Dermis microvascular lymphatic vessel endothelial cell (primary cell): Measurements from ENCODE around the gene FILIP1. TPM values are rescaled to one million over a fixed set of nuclear protein-coding genes. Genes with fewer than 3 reads are reported as not detected.

Experiments used
- DNase-seq, 2 donors: peaks; one replicate each; pipeline versions ENCODE4 v3.0.0 to v3.0.0-alpha.2; 2010; ENCODE audit warnings: low read depth in 2 of 2
- total RNA-seq: library from RNA; depleted of rRNA; stranded (reverse); fragments of >200 nt; gene quantifications from 2 replicates; pipeline ENCODE4 v1.2.1, GENCODE V29; 2014

Gene FILIP1
- total RNA-seq, 1 donor from 2014 or later, result 1.7 TPM

DNA sequence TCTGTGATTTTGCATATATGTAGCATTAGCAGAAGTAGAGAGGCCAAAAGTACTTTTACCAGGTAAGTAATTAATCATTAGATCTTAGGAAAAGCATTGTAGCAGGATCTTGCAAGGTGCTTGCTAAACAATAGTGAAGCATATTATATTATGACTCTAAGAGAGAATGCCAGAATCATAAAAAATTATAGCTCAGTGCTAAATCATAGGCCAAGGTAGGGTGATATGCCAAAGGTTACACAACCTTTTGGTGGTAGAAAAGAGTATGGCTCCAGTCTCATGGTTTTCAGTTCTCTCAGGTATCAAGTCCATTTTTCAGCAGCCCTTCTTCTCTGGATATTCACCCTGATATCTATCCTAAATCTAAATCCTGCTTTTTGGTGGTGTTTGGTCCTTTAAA lies 192.1 kb downstream of the FILIP1 start:
- no peak for DNase-seq

DNA sequence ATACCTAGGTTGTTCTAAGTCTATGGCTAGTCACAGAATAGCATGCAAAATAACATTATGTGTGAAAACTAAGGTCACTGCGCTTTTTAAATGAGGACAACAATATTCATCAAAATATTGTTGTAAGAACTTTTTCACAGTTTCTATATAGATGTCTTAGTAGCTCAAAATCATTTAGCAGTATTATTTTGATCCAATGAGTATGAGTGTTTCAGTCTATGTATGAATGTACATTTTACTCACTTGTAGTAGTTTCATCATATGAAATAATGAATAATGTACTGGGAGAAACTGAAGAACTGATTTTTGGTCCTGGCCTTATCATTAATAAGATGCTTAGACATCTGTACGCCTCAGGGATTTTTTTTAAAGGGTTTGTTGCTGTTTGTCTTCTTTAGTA lies 192.5 kb downstream of the FILIP1 start:
- DNase-seq, result no peak

GRCh38 chr6:75300531-75300855 lies 193.1 kb downstream of the FILIP1 start:
- no peak for DNase-seq

DNA sequence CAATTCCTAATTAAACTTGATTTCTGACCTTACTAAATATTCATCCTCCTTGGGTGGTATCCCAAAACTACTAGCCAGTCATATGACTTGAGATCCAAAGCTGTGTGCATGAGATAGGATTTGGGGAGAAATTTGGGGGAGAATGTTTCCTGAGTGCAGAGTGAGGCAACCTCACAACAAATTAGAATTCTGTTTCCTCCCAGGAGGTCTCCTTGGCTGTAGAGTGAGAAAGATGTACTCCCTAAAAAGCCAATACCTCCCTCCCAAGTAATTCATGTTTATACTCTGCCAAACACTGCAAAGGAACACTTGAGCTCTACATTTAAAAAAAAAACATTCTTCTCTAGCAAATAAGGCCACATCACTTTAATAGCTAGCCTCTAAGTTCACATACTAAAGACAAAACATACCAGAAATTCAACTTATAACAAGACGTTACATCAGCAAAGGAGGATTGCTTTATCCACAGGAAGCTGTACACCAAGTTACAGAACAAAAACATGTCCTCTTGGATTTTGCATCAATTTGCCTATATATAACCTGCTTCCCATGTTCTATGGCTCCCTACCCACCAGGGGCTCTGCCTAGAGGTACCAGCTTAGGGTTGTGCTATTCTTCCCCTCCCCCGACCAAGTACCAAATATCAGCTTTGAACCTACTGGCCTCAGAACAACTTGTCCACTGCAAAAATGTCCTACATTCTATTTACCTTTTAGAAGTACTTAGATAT lies 193.6 kb downstream of the FILIP1 start:
- DNase-seq, result no peak

DNA sequence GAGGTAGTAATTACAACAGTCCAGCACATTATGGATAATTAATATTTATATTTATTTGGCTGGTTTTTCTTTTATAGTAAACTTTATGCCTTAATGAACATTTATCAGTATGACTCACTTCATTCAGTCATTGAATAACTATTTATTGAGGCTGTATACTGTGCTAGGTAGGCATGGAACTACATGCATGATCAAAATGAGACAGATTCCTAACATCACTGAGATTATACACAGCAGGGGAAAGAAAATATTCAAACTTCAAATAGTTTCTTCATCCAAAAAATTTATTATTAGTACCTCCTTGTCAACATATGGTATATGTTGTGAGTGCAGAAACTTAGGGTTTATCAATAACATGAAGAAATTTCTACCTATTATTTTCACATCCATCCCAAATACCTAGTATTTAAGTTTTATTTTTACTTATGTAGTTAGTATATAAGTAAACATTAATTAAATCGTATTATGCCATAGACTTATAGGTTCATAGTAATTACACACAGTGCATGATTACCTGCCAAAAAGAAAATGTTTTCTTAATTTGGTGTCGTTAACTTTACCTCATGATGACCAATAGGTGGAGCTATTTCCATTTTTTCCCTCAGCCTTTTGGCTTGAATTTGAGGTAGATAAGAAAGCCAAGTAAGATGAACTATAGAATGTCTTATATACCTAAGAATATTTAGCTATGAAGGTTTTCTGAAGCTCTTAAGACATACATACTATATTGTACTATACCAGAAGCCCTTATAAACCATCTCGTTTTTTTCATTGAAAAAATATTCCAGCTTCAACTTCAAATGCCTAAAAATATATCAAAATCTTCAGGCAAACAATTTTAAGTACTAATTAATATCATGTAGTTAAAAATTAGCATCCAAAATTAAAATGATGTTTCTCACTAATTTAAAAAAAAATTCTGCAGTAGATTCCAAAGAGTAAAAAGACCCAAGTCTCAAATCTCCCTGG lies 196.5 kb downstream of the FILIP1 start:
- DNase-seq, result peak; percentile 44 to 75

DNA sequence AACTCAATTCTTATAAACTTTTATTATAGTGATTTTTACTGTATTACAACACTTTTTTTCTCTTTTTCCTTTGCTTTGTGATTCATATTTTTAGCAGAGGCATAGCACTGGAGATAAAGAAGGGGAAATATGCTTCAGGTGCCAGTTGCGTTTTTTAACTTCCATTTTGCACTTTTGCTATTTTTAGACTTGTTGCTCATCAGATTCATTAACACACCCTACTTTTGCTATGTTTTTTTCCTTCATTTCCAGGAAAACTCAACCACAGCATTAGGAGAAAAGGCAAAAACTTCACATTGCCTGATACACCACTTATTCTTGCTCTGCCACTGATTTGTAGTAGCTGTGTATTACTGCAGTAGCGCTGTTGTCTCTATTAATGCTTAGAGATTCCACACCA lies 201.0 kb downstream of the FILIP1 start:
- DNase-seq, result no peak

GRCh38 chr6:75291744-75292143 lies 201.9 kb downstream of the FILIP1 start:
- DNase-seq, result no peak

GRCh38 chr6:75291331-75291730 lies 202.3 kb downstream of the FILIP1 start:
- DNase-seq, result no peak

DNA sequence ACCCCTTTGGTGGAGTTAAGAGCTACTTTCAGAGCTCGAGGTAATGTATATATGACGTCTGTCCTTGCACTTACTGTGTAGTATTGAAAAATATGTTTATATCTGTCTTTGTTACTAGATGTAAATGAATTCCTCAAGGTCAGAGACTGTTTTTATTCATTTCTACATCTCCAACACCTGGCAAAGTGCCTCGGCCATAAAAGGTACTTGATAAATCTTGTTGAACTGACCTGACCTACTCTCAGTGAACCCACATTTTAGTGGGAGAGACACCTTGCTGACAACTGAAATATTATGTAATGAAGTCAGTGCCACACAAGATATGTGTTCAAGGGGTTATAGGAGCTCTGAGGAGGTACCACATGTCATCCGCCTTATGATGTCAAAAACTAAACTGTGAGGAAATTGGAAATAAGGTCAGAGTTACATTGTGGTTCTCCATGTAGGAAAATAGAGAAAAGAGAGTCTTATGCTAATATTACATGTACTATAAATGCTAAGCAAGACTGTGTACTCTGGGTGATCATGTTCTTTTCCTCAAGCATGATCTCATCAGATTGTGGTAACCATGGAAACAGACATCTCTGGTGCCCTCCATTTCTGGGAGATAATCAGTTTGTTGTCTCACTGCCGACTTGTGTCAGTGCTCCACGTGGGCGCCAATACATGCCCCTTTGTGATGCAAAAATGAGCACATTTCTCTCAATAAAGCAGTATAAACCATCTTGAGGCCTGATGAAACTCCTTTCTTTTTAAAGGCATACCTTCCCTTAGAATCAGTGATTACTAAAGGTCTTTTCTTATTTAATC lies 203.3 kb downstream of the FILIP1 start:
- DNase-seq, result no peak

DNA sequence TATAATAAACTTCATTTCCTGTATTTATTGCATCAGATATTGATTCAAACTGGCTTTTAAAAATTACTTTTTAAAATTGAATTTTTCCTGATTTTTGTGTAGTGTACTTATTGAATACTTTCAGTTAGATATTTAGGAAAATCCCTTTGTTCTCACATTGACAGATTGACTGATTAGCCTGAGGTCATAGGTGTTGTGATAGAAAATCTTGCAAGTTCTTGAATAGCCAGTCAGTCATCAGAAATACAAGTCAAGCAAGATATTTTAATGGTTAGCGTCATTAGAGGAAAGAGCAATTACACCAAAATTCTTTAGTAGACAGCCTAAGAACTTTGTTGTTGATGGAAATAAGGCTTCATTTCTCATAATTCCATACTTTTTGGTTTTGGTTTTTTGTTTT lies 205.6 kb downstream of the FILIP1 start:
- no peak for DNase-seq

DNA sequence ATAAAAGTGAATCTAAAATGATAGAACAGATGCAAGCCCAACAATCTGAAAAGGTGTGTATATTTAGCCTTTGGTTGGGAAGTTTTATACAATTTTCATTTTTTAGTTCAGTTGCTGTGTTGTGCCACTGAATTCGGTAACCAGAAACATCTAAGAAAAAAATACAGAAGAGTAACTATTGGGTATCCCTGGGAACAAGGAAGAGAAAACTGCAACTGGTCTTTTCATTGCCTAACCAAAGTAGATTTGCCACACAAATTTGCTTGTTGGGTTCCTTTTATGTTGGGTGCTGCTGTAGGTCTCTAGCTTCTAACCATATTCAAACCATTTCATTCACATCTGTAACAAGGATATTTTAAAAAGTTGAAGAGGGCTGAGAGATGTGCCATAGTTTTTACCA lies 206.2 kb downstream of the FILIP1 start:
- DNase-seq, result no peak

DNA sequence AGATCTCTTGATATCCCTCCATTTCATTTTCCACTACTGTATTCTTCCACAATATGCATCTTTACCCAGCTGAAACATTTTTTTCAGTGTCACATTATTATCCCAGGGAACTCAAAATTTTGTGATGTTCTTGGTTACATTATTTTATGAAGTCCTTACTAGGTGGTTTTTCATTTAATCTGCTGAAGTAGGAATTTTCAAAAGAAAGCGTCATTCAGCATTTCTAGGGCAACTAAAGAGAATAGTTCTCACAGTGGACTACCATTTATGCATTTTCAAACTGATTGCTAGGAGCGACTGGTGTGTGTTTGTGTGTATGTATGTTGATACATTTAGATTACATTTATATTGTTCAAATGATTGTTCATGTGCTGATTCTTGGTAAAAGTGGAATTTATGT lies 206.6 kb downstream of the FILIP1 start:
- no peak for DNase-seq

- DNase-seq, result peak; percentile 38 to 40
Observed at GRCh38 chr6:75285283-75285639, 208.3 kb downstream of the FILIP1 start.

- DNase-seq, result peak; percentile 99 to 100
Observed at GRCh38 chr6:75284632-75285282, 208.8 kb downstream of the FILIP1 start, which contains the start of gene TMEM30A. TSS of gene TMEM30A (minus strand) at chr6:75284792. CDS start at chr6:75284638, 154 bp downstream.

DNA sequence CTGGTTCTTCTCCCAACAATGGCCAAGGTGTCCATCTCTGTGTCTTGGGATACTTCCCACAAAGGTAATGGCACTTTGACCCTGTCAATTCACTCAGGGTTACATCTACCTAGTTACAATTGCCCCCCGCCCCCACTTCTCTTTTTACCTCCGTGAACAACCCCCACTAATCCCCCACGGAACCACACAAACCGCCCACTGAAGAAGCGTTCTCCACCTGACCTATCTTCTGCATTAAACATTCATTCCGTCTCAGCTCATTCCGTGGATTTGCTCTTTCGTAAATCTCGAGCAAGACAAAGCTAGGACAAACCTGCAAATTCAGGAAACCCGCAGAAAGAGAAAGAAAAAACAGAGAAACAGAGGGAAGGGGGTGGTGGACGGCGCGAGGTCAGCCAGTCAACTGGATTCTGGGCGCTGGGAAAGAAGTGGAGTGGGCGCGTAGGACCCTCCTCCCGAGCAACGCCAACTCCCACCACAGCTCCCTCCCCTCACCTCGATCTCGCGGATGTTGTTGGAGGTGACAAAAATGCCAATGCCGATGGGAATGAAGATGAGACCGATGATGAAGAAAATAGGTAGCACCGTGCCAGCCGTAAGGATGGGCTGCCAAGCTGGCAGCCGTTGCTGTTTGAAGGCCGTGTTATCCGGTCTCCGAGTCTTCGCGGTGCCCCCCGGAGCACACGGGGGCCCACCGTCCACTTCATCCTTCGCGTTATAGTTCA lies 209.5 kb downstream of the FILIP1 start:
- peak in 1 of 2 donors; percentile 58 for DNase-seq

GRCh38 chr6:75282706-75283105 lies 210.9 kb downstream of the FILIP1 start:
- no peak for DNase-seq

DNA sequence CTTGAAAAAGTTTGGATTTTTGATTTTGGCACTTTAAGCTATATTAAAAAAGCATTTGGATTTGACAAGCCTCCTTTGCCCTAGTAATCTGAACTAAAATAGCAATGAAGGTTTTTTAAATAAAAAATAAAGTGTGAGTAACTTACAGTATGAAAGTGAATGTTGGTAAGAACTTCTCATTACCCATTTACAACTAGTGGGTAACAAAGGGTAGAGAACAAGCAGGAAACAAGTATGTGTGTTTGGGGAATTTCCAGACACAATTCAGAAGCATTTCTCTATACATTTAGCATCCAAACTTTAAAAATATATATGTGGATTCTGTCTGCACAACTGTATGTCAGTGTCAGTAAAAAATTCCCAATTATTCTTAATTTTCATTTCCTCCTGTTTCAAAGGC lies 211.9 kb downstream of the FILIP1 start:
- peak in 1 of 2 donors; percentile 45 for DNase-seq

DNA sequence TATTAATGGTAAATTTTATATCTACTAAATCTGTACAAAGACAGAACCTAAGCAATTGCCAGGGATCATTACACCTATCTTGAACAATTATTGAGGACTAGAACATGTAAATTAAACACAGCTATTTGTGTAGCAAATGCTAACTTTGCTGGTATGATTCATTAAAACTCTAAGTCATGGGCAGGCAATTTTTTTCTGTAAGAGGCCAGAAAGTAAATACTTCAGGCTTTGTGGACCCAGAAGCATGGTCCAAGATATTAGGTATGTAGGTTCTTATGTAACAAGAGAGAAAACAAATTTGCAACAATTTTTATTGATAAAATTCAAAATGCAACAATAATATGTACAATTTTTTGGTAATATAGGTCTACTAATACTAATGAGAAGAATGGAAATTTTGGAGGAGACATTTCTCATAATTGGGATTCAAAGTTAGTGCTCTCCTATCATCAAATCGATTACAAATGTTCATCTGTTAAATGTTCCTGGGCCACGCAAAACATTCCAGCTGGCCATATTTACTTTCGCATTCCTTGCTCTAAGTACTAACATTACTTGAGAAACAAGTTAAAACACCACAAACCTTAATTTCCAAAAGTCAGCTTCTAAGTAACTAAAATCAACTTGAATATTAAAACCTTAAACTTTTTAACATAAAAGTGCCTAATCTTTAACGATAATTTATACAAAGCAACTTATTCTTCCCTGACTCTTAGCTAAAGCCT lies 213.3 kb downstream of the FILIP1 start:
- DNase-seq, result no peak

- peak in 1 of 2 donors; percentile 25 for DNase-seq
Observed at GRCh38 chr6:75279418-75279817, 214.2 kb downstream of the FILIP1 start.
